Measurements from ENCODE around the gene BTG2.
"Not testable (repeated sequence)": the region's sequence is repeated elsewhere in the genome, so short reads cannot be mapped to it uniquely, and the experiment has no call there.

BTG2 gene

DNA sequence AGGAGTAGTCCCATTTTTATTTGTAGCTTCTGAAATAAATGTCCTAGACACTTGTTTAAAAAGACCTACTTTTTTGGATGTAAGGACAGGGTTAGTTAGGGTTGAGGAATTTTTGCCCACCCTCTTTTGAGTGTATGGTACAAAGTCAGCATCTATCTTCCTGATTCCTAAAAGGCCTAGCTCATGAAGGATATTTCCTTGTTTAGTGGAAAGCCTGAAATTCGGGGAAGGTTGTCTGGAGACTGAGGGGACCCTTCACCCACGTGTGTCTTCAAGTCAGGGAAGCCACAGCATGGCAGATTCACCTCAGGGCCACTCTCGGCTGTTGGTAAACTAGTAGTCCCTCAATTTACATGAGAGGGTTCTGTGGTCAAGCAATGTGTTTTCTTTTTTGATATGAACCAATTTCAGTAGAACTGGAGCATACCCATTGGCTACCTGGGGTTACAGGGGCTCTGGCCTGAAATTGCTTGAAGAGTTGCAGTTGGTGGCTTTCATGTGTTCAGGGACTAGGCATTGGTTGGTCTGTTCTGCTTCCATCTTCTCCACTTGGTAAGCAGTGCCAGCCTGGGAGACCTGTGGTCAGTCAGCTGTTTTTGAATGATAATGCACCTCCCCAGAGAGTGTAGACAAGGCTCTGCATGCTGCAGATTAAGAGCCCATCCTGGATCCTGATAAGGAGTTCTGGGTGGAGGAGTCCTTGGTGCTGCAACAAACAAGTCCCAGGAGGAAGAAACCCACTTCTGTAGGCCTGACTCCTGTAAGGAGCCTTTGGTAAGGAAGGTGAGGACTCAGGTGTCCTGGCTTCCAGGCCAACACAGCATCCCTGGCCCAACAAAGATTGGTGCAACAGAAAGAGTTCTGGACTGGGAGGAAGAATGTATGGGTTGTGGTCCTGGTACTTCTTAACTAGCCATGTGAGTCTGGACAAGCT, 6.3 kb downstream of the BTG2 start:
- peak overlapping the region in 7 of 11 experiments; percentile 35 to 99 (median 98); a peak in 12 of 22 replicates for H3K4me2 ChIP-seq
- peaks cover 40 to 71% (median 64%) of the 10 kb centered on the region in 10 experiments for H3K4me1 ChIP-seq
- H4K20me1 ChIP-seq = peaks cover 52 to 88% (median 60%) of the 10 kb centered on the region in 11 experiments
- H3K36me3 ChIP-seq = peaks cover 39 to 71% (median 60%) of the 10 kb centered on the region in 11 experiments
- no peak for TF ChIP-seq Cebpa-rat (IDR thresholded peaks at IDR 0.05)
- peak overlapping the region in 9 of 11 experiments; percentile 8 to 99 (median 36); a peak in 15 of 22 replicates for H3K27ac ChIP-seq
- H3K9ac ChIP-seq = peak overlapping the region in 4 of 11 experiments; percentile 0 to 8 (median 6); a peak in 1 of 22 replicates
- H3K27me3 ChIP-seq = no peaks in the 10 kb centered on the region
- H3K9me3 ChIP-seq (replicated peaks in 1 of 11) = peaks cover 0 to 4% (median 0%) of the 10 kb centered on the region in 11 experiments; a peak in 3 of 22 replicates
- H3K4me3 ChIP-seq = no peak overlapping the region

DNA sequence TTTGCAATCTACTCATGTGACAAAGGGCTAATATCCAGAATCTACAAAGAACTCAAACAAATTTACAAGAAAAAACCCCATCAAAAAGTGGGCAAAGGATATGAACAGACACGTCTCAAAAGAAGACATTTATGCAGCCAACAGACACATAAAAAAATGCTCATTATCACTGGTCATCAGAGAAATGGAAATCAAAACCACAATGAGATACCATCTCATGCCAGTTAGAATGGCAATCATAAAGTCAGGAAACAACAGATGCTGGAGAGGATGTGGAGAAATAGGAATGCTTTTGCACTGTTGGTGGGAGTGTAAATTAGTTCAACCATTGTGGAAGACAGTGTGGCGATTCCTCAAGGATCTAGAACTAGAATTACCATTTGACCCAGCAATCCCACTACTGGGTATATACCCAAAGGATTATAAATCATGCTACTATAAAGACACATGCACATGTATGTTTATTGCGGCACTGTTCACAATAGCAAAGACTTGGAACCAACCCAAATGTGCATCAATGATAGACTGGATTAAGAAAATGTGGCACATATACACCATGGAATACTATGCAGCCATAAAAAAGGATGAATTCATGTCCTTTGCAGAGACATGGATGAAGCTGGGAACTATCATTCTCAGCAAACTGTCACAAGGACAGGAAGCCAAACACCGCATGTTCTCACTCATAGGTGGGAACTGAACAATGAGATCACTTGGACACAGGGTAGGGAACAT, 8.9 kb downstream of the BTG2 start:
- not testable (repeated sequence) for H3K9me3 ChIP-seq (replicated peaks in 1 of 11); H3K9ac ChIP-seq; H3K4me2 ChIP-seq; H3K27ac ChIP-seq; H3K4me3 ChIP-seq; H3K27me3 ChIP-seq
- H3K36me3 ChIP-seq = peaks cover 13 to 45% (median 34%) of the 10 kb centered on the region in 11 experiments
- H4K20me1 ChIP-seq = peaks cover 26 to 69% (median 34%) of the 10 kb centered on the region in 11 experiments
- H3K4me1 ChIP-seq = peaks cover 40 to 76% (median 69%) of the 10 kb centered on the region in 10 experiments

DNA sequence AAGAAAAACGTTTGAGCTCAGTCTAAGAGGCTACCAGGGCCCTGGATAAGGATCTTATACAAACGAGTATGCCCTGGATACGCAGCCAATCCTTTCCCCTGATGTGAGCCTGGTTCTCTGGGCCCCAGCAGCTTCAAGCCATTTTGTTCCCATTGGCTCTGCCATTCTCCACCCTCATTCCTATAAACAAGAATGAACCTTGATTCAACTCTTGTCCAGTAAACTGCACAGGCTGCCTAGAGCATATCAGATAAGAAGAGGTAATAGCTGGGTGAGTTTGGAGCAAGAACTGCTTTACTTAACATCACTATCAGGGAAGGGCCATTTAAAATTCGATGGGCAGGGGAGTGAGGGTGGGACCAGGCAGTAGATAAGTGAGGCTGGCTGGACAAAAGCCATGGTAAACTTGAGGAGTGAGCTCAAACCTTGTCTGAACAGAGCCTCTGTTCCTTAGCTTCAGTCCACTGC, 11.3 kb downstream of the BTG2 start:
- peaks cover 0 to 21% (median 15%) of the 10 kb centered on the region in 11 experiments; a peak in 10 of 22 replicates for H3K36me3 ChIP-seq
- 0 out of 22 replicates have a peak, but pooled peaks cover 0 to 4% (median 0%) of the 10 kb centered on the region in 11 experiments for H3K9me3 ChIP-seq (replicated peaks in 1 of 11)
- H3K4me3 ChIP-seq = no peak overlapping the region
- peaks cover 54 to 75% (median 68%) of the 10 kb centered on the region in 10 experiments for H3K4me1 ChIP-seq
- peak overlapping the region in 9 of 11 experiments; percentile 5 to 73 (median 43); a peak in 16 of 22 replicates for H3K27ac ChIP-seq
- peaks cover 1 to 44% (median 10%) of the 10 kb centered on the region in 11 experiments; a peak in 17 of 22 replicates for H4K20me1 ChIP-seq
- peak overlapping the region; percentile 10 to 58 (median 32); a peak in 15 of 22 replicates for H3K4me2 ChIP-seq
- TF ChIP-seq Cebpa-rat (IDR thresholded peaks at IDR 0.05) = no peak
- H3K9ac ChIP-seq = peak overlapping the region in 1 of 11 experiments; percentile 41; a peak in 1 of 22 replicates
- no peaks in the 10 kb centered on the region for H3K27me3 ChIP-seq

DNA sequence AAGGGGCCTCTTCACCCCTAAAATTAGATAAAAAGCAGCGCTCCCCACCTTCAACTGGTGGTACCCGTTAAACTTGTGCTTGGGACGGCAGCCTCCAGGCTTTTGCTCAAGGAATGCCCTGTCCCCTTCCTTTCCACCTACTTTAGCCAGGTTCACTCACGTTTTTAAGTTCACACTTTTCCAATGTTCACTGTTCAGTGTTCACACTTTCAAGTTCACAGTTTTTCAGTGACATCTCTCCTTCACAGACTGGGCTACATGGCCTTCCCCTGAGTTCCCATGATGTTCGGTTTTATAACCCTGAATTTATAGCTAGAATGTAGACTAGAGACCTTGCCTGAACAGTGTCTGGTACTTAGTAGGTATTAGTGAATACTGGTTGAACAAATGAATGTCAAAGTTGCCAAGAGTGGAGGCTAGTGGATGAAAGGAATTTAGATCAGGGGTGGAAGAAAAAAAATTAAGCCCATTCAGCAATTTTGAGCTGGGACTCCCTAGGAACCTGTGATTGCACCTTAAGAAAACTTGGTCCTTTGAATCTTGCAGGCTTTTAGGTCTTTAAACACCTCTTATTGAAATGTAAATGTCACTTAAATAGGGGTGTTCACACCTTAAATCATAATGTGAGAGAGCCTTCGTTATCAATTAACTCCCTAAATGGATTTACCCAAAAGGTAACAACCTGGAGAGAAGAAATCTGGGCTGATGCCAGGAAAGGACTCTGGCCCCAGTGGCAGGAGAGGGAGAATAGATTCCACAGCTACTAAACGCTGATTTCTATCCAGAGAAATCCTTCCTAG, 12.3 kb downstream of the BTG2 start:
- H3K27me3 ChIP-seq = no peaks in the 10 kb centered on the region
- no peak for TF ChIP-seq Cebpa-rat (IDR thresholded peaks at IDR 0.05)
- peaks cover 0 to 13% (median 9%) of the 10 kb centered on the region in 11 experiments; a peak in 10 of 22 replicates for H3K36me3 ChIP-seq
- H3K4me1 ChIP-seq = peaks cover 61 to 76% (median 71%) of the 10 kb centered on the region in 10 experiments
- H3K27ac ChIP-seq = peak overlapping the region in 9 of 11 experiments; percentile 5 to 73 (median 49); a peak in 16 of 22 replicates
- no peak overlapping the region for H3K4me3 ChIP-seq
- peaks cover 0 to 35% (median 0%) of the 10 kb centered on the region in 11 experiments; a peak in 8 of 22 replicates for H4K20me1 ChIP-seq
- peak overlapping the region in 3 of 11 experiments; percentile 5 to 32 (median 29); a peak in 2 of 22 replicates for H3K9ac ChIP-seq
- H3K4me2 ChIP-seq = peak overlapping the region in 9 of 11 experiments; percentile 15 to 58 (median 35); a peak in 16 of 22 replicates
- 0 out of 22 replicates have a peak, but pooled peaks cover 0 to 4% (median 0%) of the 10 kb centered on the region in 11 experiments for H3K9me3 ChIP-seq (replicated peaks in 1 of 11)

DNA sequence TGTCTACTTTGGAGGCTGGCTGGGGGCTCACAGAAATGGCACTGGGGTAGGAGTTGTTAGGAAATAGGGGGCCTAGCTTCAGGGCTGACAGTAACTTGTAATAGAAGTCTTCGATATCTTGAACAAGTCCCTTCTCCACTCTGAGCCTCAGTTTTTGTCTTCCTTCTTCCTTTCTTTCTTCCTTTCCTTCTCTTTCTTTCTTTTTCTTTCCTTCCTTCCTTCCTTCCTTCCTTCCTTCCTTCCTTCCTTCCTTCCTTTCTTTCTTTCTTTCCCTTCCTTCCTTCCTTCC, 12.9 kb downstream of the BTG2 start:
- H3K27me3 ChIP-seq = no peaks in the 10 kb centered on the region
- peaks cover 66 to 81% (median 76%) of the 10 kb centered on the region in 10 experiments for H3K4me1 ChIP-seq
- peaks cover 0 to 9% (median 4%) of the 10 kb centered on the region in 11 experiments; a peak in 10 of 22 replicates for H3K36me3 ChIP-seq
- 0 out of 22 replicates have a peak, but pooled peaks cover 0 to 4% (median 0%) of the 10 kb centered on the region in 11 experiments for H3K9me3 ChIP-seq (replicated peaks in 1 of 11)
- peaks cover 0 to 29% (median 0%) of the 10 kb centered on the region in 11 experiments; a peak in 5 of 22 replicates for H4K20me1 ChIP-seq
- peak overlapping the region in 2 of 11 experiments; percentile 29 to 32; a peak in 2 of 22 replicates for H3K9ac ChIP-seq
- H3K4me2 ChIP-seq = peak overlapping the region in 9 of 11 experiments; percentile 15 to 58 (median 35); a peak in 14 of 22 replicates
- H3K4me3 ChIP-seq = no peak overlapping the region
- peak overlapping the region in 8 of 11 experiments; percentile 33 to 73 (median 50); a peak in 15 of 22 replicates for H3K27ac ChIP-seq
- no peak for TF ChIP-seq Cebpa-rat (IDR thresholded peaks at IDR 0.05)

DNA sequence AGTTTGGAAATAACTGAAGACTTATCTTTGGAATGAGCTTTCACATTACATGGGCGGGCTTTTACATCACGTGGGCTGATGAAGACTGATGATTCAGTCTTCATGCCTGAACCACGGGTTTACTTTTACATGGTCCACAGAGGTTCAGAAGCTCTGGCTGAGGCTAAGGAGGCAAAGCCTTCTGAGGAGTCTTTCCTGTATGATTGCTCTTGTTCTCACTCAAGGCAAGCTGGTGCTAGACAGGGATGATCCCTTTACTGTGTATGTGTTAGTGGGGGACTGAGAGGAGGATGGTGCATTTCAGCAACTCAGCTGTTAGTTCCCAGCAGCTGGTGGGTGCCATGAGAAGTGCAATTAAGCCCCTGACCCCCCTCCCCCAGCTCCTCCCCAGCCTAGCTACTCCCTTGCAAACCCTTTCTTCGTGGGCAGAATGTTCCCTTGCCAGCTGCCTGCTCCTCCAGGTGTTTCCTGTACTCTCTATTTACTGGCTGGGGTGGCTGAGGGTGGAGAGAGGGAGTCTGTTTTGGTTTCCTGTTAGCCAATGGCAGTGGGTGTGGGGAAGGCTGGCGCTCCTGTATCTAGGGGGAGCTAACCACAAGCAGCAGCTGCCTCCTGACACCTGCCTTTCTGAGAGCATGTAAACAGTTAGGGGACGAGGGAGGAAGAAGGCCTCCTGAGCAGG, 15.4 kb downstream of the BTG2 start:
- peak overlapping the region in 8 of 10 experiments; percentile 8 to 57 (median 40); a peak in 14 of 20 replicates for H3K4me3 ChIP-seq
- peaks cover 0 to 16% (median 0%) of the 10 kb centered on the region in 11 experiments; a peak in 3 of 22 replicates for H4K20me1 ChIP-seq
- H3K27me3 ChIP-seq = no peaks in the 10 kb centered on the region
- peak overlapping the region; percentile 59 to 97 (median 92); a peak in 21 of 22 replicates for H3K9ac ChIP-seq
- peak in 6 of 11 experiments; percentile 45 to 81 (median 70); a peak in 10 of 22 replicates for TF ChIP-seq Cebpa-rat (IDR thresholded peaks at IDR 0.05)
- peak overlapping the region; percentile 90 to 99 (median 97) for H3K4me2 ChIP-seq
- H3K9me3 ChIP-seq (replicated peaks in 1 of 11) = 0 out of 22 replicates have a peak, but pooled peaks cover 0 to 4% (median 0%) of the 10 kb centered on the region in 11 experiments
- H3K4me1 ChIP-seq = peaks cover 87 to 97% (median 92%) of the 10 kb centered on the region in 10 experiments
- H3K27ac ChIP-seq = peak overlapping the region; percentile 61 to 100 (median 98); a peak in 21 of 22 replicates
- no peaks in the 10 kb centered on the region; a peak in 1 of 22 replicates for H3K36me3 ChIP-seq

Data from BLaER1 treated with 17β-estradiol and CSF1 and Interleukin-3, amounts not matched to agents 10 nM and 100 nM (cell line).